Measurements from ENCODE around the gene RBMS1. TPM values are rescaled to one million over a fixed set of nuclear protein-coding genes. Genes with fewer than 3 reads are reported as not detected.
A peak's percentile ranks its signal among the peaks of the same experiment; 100 is the strongest.
"Not testable (repeated sequence)": the region's sequence is repeated elsewhere in the genome, so short reads cannot be mapped to it uniquely, and the experiment has no call there.

The RBMS1 gene
- polyA plus RNA-seq, 4 donors = 122 to 165 (median 151) TPM

DNA sequence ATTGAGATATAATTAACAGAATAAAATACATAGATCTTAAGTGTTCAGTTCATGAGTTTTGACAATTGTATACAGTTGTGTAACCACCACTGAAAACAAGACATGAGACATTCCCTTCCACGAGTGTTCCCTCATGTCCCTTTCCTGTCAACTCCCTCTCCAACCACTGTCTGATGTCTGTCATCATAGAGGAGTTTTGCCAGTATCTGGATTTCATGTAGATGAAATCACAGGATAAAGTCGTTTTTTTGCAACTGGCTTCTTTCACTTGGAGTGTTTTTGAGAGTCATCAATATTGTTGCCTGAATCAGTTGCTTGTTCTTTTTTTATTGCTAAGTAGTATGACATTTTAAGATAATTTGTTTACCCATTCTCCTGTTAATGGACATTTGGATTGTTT lies 52.7 kb downstream of the RBMS1 start:
- no peak for DNase-seq (ENCODE audit: low read depth in 4 of 4, low spot score in 3 of 4)

DNA sequence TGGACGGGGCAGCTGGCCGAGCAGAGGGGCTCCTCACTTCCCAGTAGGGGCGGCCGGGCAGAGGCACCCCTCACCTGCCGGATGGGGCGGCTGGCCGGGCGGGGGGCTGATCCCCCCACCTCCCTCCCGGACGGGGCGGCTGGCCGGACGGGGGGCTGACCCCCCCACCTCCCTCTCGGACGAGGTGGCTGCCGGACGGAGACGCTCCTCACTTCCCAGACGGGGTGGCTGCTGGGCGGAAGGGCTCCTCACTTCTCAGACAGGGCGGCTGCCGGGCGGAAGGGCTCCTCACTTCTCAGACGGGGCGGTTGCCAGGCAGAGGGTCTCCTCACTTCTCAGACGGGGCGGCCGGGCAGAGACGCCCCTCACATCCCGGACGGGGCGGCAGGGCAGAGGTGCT lies 54.6 kb downstream of the RBMS1 start:
- not testable (repeated sequence) for DNase-seq (ENCODE audit: low read depth in 4 of 4, low spot score in 3 of 4)

DNA sequence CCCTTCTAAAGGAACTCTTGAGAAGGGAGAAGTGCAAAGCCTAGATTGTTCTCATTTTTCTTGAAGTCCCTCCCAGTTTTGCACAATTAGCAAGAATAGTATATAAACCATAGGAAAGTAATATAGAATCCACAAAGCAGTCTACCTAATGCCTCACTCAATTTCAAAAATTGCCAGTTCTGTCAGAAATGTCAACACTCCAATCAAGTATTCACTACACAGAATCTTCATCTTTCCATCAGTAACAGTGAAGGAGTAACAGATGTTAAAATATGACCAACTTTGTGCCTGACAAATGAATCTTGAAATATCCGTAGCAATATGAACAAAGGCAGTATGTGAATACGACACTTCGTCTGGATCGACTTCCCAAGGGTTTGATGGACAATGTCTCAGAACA lies 56.3 kb downstream of the RBMS1 start:
- DNase-seq (ENCODE audit: low read depth in 4 of 4, low spot score in 3 of 4) = no peak

DNA sequence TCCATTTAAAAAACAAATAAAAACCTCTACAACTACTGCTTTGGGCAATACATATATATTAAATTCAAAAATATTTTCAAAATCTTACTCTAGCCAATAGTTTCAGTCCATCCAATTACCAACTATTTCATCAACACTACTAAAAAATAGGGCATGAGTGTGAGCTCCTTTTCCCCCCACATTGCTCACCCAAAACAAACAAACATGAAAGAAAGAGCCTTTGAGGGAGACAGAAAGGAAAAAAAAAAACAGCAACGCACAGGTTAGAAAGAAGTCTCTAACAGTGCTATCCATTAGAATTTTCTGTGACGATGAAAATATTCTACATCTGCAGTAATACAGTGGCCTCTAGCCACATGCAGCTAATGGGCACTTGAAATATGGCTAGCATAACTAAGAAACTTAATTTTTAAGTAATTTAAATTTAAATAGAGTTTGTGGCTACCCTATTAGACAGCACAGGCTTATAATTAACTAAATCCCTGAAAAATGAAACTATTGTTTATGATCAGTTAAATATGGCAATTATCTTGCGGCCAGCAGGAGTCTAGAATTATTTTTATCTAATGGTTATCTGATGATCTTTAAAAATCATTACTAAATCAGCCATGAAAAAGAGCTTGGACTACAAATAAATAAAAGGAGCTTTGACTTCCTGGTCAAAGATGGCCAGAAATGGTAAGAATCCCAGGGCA lies 59.2 kb downstream of the RBMS1 start:
- no peak for DNase-seq (ENCODE audit: low read depth in 4 of 4, low spot score in 3 of 4)

DNA sequence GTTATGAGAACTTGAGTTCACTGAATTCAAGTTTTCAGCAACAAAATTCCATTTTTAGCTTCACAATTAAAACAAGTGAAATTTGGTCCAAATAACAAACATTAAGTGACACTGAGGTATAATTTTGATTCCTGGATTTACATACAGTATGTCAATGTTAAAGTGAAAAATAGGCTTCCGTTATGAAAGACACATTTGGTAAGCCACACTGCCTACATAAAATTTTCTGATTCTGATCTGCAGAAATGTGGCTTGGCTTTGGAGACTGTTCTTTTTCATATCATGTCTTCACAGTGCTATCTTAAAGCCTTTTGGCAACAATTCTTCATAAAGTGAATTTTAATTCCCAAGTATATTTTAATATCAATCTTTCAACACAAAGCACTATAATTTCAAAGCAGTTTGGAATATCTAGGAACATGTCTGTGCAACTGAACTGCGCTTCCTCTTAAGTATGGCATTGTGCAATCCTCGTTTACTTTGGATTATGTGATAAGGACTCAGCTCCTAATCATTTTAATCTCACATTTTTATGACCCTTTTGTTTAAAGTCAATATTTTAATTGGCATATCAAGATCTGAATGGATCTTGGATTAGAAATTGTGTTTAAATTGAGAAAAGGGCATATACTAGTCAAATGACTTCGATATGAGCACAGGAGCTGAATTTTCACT lies 60.0 kb downstream of the RBMS1 start:
- DNase-seq (ENCODE audit: low read depth in 4 of 4, low spot score in 3 of 4) = no peak

DNA sequence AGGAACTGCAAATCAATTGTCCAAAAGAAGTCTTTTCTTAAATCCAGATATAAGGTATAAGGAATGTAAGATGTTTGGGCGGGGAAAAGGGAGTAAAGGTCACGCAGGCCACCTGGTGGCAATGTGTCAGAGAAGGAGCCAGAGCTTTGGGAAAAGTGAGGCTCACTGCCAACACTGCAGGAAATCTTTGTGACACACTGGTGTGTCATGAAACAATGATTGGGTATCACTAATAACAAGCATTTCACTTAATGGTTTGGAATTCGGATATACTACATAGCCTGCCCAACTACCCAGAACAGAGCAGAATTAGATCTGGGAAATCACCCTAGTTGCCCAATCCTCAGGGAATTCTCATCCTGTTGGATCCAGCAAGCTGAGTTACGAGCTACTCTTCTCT lies 61.0 kb downstream of the RBMS1 start:
- DNase-seq (ENCODE audit: low read depth in 4 of 4, low spot score in 3 of 4) = no peak

DNA sequence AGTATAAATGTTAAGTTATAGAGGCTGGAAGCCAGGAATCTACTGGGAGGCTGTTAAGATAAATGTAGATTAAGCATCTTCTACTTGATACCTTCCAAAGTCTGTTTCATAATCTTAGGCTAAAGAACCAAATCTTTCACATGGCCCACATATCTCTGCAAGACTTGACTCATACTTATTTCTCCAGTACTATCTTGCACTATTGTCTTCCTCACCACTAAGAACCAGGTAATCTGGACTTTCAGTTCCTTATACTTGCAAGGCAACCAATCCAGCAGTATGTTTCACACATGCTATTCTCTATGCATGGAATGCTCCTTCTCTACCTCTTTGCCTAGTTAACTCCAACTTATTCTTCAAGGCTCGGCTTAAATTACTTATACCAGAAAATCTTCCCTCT lies 62.2 kb downstream of the RBMS1 start:
- DNase-seq (ENCODE audit: low read depth in 4 of 4, low spot score in 3 of 4) = no peak

DNA sequence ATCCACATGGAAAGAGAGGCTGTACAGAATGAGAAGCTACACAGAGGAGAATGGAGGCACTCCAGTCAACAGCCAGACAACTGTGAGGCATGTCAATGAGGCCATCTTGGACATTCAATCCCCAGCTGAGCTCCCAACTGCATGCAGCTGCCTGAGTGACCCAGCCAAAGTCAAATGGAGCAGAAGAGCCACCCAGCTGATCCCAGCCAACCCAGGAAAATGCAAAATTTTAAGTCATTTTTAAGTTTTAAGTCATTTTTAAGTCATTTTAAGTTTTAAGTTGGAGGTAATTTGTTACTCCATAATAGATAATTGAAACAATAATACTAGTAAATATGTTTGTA lies 63.6 kb downstream of the RBMS1 start:
- no peak for DNase-seq (ENCODE audit: low read depth in 4 of 4, low spot score in 3 of 4)

DNA sequence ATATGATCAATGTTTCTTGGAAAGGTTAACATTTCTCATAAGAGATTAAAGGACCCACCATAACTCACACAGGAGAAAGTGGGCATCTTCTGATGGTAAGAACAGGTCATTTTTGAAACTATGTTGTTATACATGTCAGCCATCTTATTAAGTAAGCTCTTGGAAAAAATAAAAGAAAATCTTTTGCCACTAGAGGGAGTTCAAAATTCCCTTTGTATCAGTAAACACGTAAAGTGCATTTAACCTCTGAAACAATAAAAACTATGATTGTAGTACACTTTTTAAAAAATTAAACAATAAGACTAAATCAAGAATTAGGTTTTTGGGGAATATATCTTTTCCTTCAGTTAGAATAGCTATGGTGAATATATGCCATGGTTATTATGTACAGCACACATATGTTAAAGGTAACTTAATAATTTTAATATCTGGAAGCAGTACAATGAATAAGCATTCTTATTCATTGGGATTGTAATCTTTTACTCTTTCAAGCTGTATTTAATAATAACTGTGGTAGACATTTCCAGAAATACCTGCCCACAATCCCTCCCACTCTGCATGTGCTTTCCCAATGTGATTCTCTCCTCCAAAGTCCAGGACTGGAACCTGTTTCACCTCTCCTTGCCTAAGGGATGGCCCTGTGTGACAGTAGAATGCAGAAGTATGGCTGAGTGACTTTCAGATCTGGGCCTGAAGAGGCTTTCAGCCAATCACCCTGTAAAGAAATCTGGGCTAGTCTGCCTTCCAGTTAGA lies 64.2 kb downstream of the RBMS1 start:
- peak in 1 of 4 donors; percentile 60 for DNase-seq (ENCODE audit: low read depth in 4 of 4, low spot score in 3 of 4)

DNA sequence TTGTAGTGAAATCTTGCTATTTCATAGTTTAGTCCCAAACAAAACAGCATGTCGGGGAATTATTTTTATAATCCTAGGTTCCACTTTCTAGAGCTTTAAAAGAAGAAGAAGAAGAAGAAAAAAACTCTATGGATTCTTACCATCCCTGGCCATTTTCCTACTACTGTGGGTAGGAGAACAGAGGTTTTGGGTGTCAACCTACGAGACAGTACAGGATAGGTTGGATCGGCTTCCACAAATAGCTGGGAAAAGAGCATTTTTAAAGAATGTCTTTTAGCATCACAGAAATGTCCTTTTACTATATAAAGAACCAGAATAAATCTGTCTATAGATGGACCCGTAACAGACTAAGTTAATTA lies 65.2 kb downstream of the RBMS1 start:
- DNase-seq (ENCODE audit: low read depth in 4 of 4, low spot score in 3 of 4) = no peak

DNA sequence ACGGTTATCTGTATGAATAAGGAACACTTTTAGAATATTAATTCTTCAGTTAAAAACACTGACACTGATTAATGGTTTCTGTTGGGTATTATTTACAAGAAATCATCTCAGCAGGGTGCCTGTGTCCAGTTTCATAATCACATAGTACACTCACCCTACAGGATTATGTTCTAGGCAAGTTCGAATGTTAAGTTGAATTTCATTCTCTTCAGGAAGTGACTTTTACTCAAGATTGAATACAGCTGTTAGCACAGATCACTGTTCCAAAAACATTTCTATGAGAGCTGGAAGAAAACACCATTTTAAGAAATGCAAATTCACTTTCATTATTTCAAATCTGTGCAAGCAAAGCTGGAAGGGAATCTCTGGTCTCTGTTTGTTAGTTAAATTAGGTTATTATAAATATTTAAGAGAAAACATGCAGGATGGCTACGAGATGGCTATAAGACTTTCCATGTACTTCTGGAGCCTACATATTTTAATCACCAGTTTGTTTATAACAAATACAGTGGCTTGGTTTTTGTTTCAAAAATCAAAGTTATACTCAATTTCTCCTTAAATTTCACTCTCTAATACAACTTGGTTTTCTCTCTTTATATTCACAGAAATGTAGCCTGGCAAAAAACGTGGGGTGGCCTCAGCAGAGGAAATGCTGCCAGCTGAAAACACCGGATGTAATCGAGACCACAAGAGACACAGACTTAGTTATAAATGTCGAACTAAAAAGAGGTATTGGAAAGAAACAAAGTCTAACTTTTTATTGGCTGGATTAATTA lies 65.8 kb downstream of the RBMS1 start:
- DNase-seq (ENCODE audit: low read depth in 4 of 4, low spot score in 3 of 4) = no peak

DNA sequence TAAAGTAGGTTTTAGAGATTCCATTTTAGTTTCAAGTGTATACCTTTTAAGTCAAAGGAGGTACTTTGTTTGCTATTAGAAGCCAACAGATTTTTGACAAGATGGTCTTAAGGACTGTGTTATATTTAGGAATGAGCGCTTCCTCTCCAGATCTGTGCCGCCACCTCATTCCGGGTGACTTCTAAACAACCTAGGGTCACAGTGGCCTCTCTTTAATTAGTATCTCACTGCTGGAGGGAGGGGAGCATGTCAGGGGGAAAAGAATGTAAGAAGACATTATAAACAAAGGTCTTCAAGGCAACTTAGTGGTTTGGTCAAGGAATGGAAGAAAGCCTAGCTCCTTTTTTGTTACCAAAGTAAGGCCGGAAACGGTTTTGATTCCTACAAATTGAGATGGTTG lies 67.0 kb downstream of the RBMS1 start:
- DNase-seq (ENCODE audit: low read depth in 4 of 4, low spot score in 3 of 4) = no peak

DNA sequence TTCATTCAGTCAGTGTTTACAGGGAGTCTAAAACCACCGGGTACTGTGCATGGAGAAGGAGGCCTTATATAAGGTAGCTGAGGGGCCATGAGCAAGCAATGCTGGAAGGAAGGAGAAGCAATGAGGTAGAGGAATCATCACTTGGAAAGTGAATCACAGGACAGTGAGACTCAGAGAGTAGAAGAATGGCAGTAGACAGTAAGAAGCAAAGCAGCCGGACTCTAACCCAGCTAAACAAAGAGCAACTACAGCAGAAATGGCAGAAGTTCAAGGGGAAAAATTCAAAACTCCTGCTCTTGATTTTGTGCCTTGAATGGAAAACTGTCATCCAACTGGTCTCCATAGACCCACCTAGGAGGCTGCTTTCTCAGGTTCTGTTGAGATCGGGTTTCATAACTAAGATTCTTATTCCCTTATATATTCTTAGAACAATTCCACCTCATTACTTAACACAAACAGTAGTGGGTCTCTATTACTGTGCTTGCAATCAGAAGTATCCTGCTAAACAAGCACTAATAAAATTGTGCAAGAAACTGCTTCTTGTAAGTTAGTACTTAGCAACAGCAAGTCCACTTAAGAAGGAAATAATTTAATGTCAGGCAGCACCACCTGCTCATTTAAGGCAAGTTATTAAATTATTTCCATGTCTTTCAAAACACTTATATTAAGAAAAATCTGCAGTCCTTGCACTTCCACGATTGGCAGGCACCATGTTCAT lies 68.0 kb downstream of the RBMS1 start:
- no peak for DNase-seq (ENCODE audit: low read depth in 4 of 4, low spot score in 3 of 4)

DNA sequence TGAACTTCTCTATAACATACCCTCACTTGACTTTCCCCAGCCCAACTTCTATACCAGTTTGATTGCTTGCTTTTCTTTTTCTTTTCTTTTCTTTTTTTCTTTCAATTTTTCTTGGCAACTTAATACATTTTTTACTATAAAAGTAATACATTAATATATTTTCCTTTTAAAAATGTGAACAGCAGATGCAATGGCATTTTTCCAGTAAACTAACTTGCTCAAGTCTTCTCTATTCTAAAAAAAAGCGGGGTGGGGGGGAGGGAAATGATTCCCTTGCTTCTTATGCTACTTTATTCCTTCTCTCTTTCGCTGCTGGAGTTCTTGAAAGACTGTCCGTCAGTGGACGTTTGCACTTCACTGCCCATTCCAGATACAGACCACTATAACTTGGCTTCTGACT lies 70.5 kb downstream of the RBMS1 start:
- DNase-seq (ENCODE audit: low read depth in 4 of 4, low spot score in 3 of 4) = no peak

DNA sequence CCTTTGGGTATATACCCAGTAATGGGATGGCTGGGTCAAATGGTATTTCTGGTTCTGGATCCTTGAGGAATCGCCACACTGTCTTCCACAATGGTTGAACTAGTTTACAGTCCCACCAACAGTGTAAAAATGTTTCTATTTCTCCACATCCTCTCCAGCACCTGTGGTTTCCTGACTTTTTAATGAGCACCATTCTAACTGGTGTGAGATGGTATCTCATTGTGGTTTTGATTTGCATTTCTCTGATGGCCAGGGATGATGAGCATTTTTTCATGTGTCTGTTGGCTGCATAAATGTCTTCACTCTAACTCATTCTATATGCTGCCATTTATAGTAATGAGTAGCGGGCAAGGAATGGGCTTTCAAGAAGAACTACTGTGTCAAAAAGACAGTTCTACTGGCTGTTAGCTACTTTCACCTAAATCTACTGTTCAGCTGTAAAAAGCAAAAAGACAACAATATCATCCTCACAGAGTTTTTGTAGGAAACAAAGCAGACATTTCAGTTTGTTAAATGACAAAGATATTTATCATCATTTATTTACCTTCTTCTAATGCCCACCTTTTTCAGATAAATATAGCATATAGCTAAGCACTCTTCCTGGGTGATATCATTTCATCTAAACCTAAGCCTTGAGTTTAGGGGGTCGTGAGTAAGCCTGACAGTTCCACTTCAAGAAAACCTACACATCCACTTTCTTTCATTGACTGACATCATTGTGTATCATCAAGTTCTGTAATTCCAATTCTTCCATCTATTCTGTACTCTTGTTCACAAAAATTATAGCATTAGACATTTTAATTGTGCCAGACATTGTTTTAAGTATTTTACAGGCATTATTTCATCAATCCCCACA lies 71.7 kb downstream of the RBMS1 start:
- not testable (repeated sequence) for DNase-seq (ENCODE audit: low read depth in 4 of 4, low spot score in 3 of 4)

DNA sequence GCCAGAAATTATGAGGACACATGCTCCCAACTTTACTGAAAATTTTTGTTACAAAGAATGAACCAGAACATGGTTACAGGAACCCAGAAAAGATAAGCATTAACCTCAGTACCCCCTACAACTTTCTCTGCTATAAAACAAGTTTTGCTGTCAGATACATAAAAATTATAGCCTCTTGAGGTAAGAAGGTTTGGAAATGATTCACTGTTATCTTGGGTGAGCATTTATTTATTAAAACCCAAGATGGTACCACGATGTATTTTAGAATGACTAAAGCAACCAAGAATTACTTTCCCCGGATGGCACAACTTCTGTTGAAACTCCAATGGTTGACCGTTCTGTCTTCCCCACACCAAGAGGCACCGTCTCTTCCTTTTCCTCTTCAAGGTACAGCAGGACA lies 72.9 kb downstream of the RBMS1 start:
- DNase-seq (ENCODE audit: low read depth in 4 of 4, low spot score in 3 of 4) = no peak

DNA sequence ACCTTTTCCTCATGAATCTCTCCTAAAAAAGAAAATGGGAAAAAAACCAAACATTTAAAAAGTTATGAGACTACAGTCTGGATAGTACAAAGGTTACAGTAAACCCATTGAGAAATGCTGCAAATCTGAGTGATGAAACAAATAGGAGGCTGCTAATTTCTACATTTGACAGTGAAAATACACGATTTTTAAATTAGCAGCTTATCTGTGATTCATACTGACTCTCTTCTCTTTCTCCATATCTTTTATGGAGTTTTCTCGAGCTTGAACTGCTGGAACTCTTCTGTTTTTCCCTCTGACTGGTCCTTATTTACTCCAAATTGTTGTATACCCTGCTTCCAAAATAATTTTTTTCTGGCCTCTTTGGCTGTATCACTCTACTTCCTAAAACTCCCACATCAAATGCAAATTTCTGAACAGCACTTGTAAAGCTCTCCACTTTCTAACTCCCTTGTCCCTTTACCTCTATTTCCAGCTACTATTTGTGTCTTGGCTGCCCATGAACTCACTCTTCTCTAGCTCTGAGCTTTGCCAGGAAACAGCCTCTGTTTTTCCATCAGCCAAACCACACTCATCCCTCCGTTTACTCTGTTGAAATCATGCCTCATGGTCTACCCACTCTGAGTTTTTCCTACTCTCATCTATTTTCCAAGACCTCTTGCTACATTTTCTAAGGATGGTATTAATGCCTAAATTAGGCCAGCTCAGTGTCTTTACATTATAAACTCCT lies 73.7 kb downstream of the RBMS1 start:
- DNase-seq (ENCODE audit: low read depth in 4 of 4, low spot score in 3 of 4) = no peak

DNA sequence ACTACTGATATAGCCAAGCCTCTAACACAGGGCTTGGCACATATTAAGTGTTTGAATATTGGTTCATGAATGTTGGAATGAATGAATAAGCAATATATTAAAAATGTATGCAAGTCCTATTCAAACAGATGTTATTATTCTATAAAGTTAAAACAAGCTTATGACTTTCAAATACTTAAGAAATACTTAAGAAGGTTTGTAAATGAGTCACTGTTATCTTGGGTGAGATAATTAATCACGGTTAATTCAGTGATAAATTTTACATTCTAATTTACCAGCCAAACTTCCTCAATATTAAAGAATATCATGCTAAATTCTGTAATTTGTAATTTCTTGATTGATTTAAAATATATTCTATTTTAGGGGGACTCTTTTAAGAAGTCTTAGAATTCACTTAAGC lies 74.8 kb downstream of the RBMS1 start:
- DNase-seq (ENCODE audit: low read depth in 4 of 4, low spot score in 3 of 4) = no peak

DNA sequence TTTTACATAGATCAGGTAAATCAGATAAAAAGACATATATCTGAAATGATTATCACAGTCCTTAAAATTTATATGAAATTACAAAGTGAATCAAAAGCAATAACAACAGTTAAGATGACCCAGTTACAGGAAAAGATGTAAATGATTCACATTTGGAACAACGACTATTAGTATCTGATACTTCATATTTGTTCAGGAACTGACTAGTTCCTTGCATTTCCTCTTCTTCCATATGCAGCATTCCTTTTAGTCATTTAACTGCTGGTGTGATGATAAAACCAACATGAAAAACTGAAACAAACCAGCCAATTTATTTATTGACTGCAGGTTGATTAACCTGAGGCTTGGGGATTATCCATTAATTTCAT lies 75.2 kb downstream of the RBMS1 start:
- no peak for DNase-seq (ENCODE audit: low read depth in 4 of 4, low spot score in 3 of 4)
